HepG2 (cell line): ENCODE results near the gene PGPEP1. TPM values are rescaled to one million over a fixed set of nuclear protein-coding genes. Genes with fewer than 3 reads are reported as not detected.
A peak's percentile ranks its signal among the peaks of the same experiment; 100 is the strongest.

ENCODE experiments used
- CENPX ChIP-seq: sonication (generic); formaldehyde crosslinking; IDR thresholded peaks from 2 replicates; pipeline ENCODE4 v1.9.0; 2021; ENCODE audit warnings: mild to moderate bottlenecking, missing genetic modification reagents, moderate library complexity
- EP300 ChIP-seq, 3 experiments: sonication (generic) in 1 of 3; formaldehyde crosslinking in 1 of 3; IDR thresholded peaks; 2 replicates each; pipeline versions ENCODE4 v1.5.1 to v1.6.1; 2011 to 2020; ENCODE audit warnings: low read depth in 2 of 3, low read length in 2 of 3, borderline replicate concordance in 1 of 3, improper control_type of control experiment in 1 of 3, mild to moderate bottlenecking in 1 of 3, missing genetic modification reagents in 1 of 3, moderate library complexity in 1 of 3
- FIP1L1 ChIP-seq: fragments of 200-400 bp; formaldehyde crosslinking; IDR thresholded peaks from 2 replicates; pipeline ENCODE4 v1.6.1; 2018; ENCODE audit warnings: low read depth, mild to moderate bottlenecking, low read length, moderate library complexity, borderline replicate concordance; ENCODE audit not compliant: insufficient read depth
- HDAC2 ChIP-seq: sonication (generic); formaldehyde crosslinking; IDR thresholded peaks from 2 replicates; pipeline ENCODE4 v1.4.0; 2020; ENCODE audit warnings: missing genetic modification reagents
- KAT8 ChIP-seq: IDR thresholded peaks from 2 replicates; pipeline ENCODE4 v1.6.1; 2016; ENCODE audit warnings: missing genetic modification reagents, missing compliant biosample characterization
- MBNL3 ChIP-seq: fragments of 250-450 bp; sonication (Bioruptor Pico); conservative IDR thresholded peaks from 2 replicates; pipeline ENCODE4 v1.8.0; 2022; ENCODE audit warnings: mild to moderate bottlenecking, inconsistent platforms
- MED13 ChIP-seq: sonication (generic); formaldehyde crosslinking; IDR thresholded peaks from 2 replicates; pipeline ENCODE4 v1.5.0; 2020; ENCODE audit warnings: missing genetic modification reagents
- RXRB ChIP-seq: IDR thresholded peaks from 2 replicates; pipeline ENCODE4 v1.6.1; 2016; ENCODE audit warnings: borderline replicate concordance, missing genetic modification reagents, missing compliant biosample characterization
- SATB2 ChIP-seq: sonication (generic); formaldehyde crosslinking; IDR thresholded peaks from 2 replicates; pipeline ENCODE4 v1.5.0; 2020; ENCODE audit warnings: missing genetic modification reagents
- SP4 ChIP-seq: sonication (generic); formaldehyde crosslinking; IDR thresholded peaks from 2 replicates; pipeline ENCODE4 v1.8.1; 2023; ENCODE audit warnings: mild to moderate bottlenecking, missing genetic modification reagents
- ZNF24 ChIP-seq: fragments of 450-650 bp; IDR thresholded peaks from 2 replicates; pipeline ENCODE4 v1.6.1; 2017; ENCODE audit warnings: antibody characterized with exemption, mild to moderate bottlenecking
- ZNF44 ChIP-seq: sonication (generic); formaldehyde crosslinking; IDR thresholded peaks from 2 replicates; pipeline ENCODE4 v1.5.1; 2020; ENCODE audit warnings: mild to moderate bottlenecking, missing genetic modification reagents
- ZNF451 ChIP-seq: sonication (generic); formaldehyde crosslinking; IDR thresholded peaks from 2 replicates; pipeline ENCODE4 v1.5.0; 2020; ENCODE audit warnings: mild to moderate bottlenecking, missing genetic modification reagents
- ZNF616 ChIP-seq: sonication (generic); formaldehyde crosslinking; IDR thresholded peaks from 2 replicates; pipeline ENCODE4 v1.5.0; 2020; ENCODE audit warnings: low read depth, mild to moderate bottlenecking, missing genetic modification reagents
- polyA plus RNA-seq, 8 experiments: library from polyadenylated mRNA; depleted of rRNA in 3 of 8; stranded (reverse) in 7 of 8; unstranded in 1 of 8; fragments of >200 nt; fragmentation: Illumina TruSeq in 4 of 8; extraction: Trizol in 4 of 8; gene quantifications; 2 replicates each; pipeline versions ENCODE4 v1.2.1 to v1.2.3, GENCODE V29; 2011 to 2016; ENCODE audit warnings: low read depth in 4 of 8, missing spikeins in 1 of 8, mixed read lengths in 1 of 8; ENCODE audit not compliant: insufficient read depth in 1 of 8
- total RNA-seq, 5 experiments: library from RNA; depleted of rRNA; stranded (reverse); fragments of >200 nt; fragmentation: Illumina TruSeq; extraction: Trizol; gene quantifications; 2 replicates each; pipeline ENCODE4 v1.2.3, GENCODE V29; 2016; ENCODE audit warnings: low read depth in 1 of 5
- TF ChIP-seq, protein P1 (sequence below), 2 experiments: fragments of 450-650 bp in 1 of 2; sonication (generic) in 1 of 2; formaldehyde crosslinking in 1 of 2; IDR thresholded peaks; 2 replicates each; pipeline versions ENCODE4 v1.6.1 to v1.8.0; 2016 to 2022; ENCODE audit warnings: antibody characterized with exemption in 1 of 2, mild to moderate bottlenecking in 1 of 2, missing genetic modification reagents in 1 of 2
- TF ChIP-seq, protein P2 (sequence below): sonication (generic); formaldehyde crosslinking; IDR thresholded peaks from 2 replicates; pipeline ENCODE4 v1.8.0; 2022; ENCODE audit warnings: missing genetic modification reagents, low read depth, mild to moderate bottlenecking, borderline replicate concordance
- TF ChIP-seq, protein P3 (sequence below): sonication (generic); formaldehyde crosslinking; IDR thresholded peaks from 2 replicates; pipeline ENCODE4 v1.4.0; 2020; ENCODE audit warnings: missing genetic modification reagents

Gene PGPEP1
- total and polyA plus RNA-seq, 2 of the 13 experiments (the other 11 are each of a cell fraction or from before 2014, with no cell fraction given), result 53.1 to 56.6 TPM

DNA sequence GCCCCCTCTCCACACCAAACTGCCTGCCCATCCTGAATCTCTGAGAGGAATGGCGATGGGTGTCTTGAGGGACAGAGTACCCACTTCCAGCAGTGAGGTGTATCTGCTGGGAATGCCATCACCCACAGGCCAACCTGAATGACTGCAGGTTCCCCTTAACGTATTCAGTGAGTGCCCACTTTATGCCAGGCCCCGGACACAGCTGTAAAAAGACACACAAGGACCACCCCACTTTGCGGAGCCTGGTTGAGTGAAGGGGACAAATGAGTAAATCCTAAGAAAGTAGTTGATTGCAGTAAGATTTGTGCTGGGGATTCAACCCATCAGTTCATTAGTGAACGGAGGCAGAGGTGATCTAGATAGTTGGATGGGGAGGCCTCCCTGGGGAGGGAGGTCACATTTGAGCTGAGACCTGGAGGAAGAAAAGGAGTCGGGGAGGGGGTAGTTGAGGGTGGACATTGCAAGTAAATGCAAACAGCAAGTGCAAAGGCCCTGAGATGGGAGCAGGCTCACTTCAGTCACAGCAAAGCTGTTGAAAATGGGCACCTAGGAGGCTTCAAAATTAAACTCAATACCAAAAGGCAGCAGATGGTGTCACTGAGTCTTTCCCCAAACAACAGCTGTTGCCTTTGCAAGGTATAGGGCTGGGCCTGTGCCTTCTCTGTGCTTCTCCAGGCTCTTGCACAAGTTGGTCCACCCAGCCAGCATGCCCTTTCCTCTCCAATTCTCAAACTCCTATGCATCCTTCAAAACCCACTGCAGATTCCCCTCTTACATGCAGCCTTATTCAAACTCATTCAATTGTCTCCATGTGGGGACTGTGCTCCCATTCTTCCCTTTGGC lies 49.9 kb downstream of the PGPEP1 start (continued):
- TF ChIP-seq ZNF616 (CRISPR knock-in tag) (no peak), ZNF24 (no peak), KAT8 (CRISPR knock-in tag) (no peak), EP300 (IDR thresholded peaks at IDR 0.05; ENCODE audit: low read depth in 2 of 2, low read length in 2 of 2) (no peak), EP300 (CRISPR knock-in tag; IDR thresholded peaks at IDR 0.05; ENCODE audit: borderline replicate concordance) (no peak; the same call in 1 of the 2 replicates), HDAC2 (no peak), FIP1L1 (peak; percentile 90; the same call in 1 of the 2 replicates), SP4 (CRISPR knock-in tag) (no peak), CENPX (CRISPR knock-in tag) (no peak), MED13 (CRISPR knock-in tag) (peak; percentile 21; the same call in 1 of the 2 replicates), SATB2 (no peak), MBNL3 (CRISPR knock-in tag) (no peak), RXRB (CRISPR knock-in tag) (peak; percentile 10; the same call in 1 of the 2 replicates), ZNF44 (CRISPR knock-in tag) (no peak), ZNF451 (0 out of 2 replicates have a peak, but pooled peaks have one; percentile 21)
- TF ChIP-seq, protein P1, sequence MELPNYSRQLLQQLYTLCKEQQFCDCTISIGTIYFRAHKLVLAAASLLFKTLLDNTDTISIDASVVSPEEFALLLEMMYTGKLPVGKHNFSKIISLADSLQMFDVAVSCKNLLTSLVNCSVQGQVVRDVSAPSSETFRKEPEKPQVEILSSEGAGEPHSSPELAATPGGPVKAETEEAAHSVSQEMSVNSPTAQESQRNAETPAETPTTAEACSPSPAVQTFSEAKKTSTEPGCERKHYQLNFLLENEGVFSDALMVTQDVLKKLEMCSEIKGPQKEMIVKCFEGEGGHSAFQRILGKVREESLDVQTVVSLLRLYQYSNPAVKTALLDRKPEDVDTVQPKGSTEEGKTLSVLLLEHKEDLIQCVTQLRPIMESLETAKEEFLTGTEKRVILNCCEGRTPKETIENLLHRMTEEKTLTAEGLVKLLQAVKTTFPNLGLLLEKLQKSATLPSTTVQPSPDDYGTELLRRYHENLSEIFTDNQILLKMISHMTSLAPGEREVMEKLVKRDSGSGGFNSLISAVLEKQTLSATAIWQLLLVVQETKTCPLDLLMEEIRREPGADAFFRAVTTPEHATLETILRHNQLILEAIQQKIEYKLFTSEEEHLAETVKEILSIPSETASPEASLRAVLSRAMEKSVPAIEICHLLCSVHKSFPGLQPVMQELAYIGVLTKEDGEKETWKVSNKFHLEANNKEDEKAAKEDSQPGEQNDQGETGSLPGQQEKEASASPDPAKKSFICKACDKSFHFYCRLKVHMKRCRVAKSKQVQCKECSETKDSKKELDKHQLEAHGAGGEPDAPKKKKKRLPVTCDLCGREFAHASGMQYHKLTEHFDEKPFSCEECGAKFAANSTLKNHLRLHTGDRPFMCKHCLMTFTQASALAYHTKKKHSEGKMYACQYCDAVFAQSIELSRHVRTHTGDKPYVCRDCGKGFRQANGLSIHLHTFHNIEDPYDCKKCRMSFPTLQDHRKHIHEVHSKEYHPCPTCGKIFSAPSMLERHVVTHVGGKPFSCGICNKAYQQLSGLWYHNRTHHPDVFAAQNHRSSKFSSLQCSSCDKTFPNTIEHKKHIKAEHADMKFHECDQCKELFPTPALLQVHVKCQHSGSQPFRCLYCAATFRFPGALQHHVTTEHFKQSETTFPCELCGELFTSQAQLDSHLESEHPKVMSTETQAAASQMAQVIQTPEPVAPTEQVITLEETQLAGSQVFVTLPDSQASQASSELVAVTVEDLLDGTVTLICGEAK (IDR thresholded peaks at IDR 0.05), result no peak
- TF ChIP-seq, protein P1 (CRISPR knock-in tag; IDR thresholded peaks at IDR 0.05), result no peak
- TF ChIP-seq, protein P2, sequence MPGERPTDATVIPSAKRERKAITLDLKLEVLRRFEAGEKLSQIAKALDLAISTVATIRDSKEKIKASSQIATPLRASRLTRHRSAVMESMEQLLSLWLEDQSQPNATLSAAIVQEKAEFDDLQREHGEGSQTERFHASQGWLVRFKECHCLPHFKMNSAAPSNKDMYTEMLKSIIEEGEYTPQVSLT (CRISPR knock-in tag), result no peak
- TF ChIP-seq, protein P3, sequence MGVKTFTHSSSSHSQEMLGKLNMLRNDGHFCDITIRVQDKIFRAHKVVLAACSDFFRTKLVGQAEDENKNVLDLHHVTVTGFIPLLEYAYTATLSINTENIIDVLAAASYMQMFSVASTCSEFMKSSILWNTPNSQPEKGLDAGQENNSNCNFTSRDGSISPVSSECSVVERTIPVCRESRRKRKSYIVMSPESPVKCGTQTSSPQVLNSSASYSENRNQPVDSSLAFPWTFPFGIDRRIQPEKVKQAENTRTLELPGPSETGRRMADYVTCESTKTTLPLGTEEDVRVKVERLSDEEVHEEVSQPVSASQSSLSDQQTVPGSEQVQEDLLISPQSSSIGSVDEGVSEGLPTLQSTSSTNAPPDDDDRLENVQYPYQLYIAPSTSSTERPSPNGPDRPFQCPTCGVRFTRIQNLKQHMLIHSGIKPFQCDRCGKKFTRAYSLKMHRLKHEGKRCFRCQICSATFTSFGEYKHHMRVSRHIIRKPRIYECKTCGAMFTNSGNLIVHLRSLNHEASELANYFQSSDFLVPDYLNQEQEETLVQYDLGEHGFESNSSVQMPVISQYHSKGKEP (CRISPR knock-in tag), result no peak
